Spleen (tissue), 11 donors: ENCODE results near the gene RBMS1. TPM values are rescaled to one million over a fixed set of nuclear protein-coding genes. Genes with fewer than 3 reads are reported as not detected.
A peak's percentile ranks its signal among the peaks of the same experiment; 100 is the strongest.

Source experiments
- DNase-seq: peaks from one replicate; pipeline ENCODE4 v3.0.0-alpha.2; 2020
- H3K27ac ChIP-seq, 8 donors: fragments of 200-600 bp; sonication (generic) in 7 of 8; 1 replicate in 4 of 8; 2 replicates in 4 of 8; pipeline versions ENCODE4 v1.5.0 to v1.8.0; 2016 to 2021; ENCODE audit warnings: inconsistent platforms in 4 of 8, mild to moderate bottlenecking in 4 of 8, moderate library complexity in 1 of 8
- H3K27me3 ChIP-seq, 7 donors: fragments of 200-600 bp; sonication (generic) in 6 of 7; replicated peaks in 1 of 7; 1 replicate in 4 of 7; 2 replicates in 3 of 7; pipeline versions ENCODE4 v1.5.0 to v1.8.0; 2016 to 2021; ENCODE audit warnings: inconsistent platforms in 3 of 7, mild to moderate bottlenecking in 1 of 7
- H3K36me3 ChIP-seq, 6 donors: fragments of 200-600 bp; sonication (generic) in 5 of 6; 1 replicate in 4 of 6; 2 replicates in 2 of 6; pipeline versions ENCODE4 v1.5.0 to v1.8.0; 2016 to 2021; ENCODE audit warnings: inconsistent platforms in 2 of 6
- H3K4me1 ChIP-seq, 6 donors: fragments of 200-600 bp; sonication (generic) in 5 of 6; 1 replicate in 3 of 6; 2 replicates in 3 of 6; pipeline versions ENCODE4 v1.5.0 to v1.8.0; 2016 to 2021; ENCODE audit warnings: inconsistent platforms in 3 of 6
- H3K4me3 ChIP-seq, 8 donors: fragments of 200-600 bp; sonication (generic) in 7 of 8; 1 replicate in 4 of 8; 2 replicates in 4 of 8; pipeline versions ENCODE4 v1.5.0 to v1.8.0; 2016 to 2021; ENCODE audit warnings: inconsistent platforms in 4 of 8, mild to moderate bottlenecking in 4 of 8, moderate library complexity in 2 of 8
- H3K9me3 ChIP-seq, 8 donors: fragments of 200-600 bp; sonication (generic) in 7 of 8; 1 replicate in 4 of 8; 2 replicates in 4 of 8; pipeline versions ENCODE4 v1.5.0 to v1.8.0; 2016 to 2021; ENCODE audit warnings: inconsistent platforms in 4 of 8
- CTCF ChIP-seq, 11 experiments: fragments of 200-600 bp in 7 of 11; fragments of 450-650 bp in 4 of 11; sonication (generic) in 4 of 11; IDR thresholded peaks in 8 of 11; conservative IDR thresholded peaks in 3 of 11; 1 replicate in 7 of 11; 2 replicates in 4 of 11; pipeline versions ENCODE4 v1.4.0 to v1.8.0; 2016 to 2021; ENCODE audit warnings: antibody characterized with exemption in 11 of 11, inconsistent platforms in 4 of 11, mild to moderate bottlenecking in 1 of 11
- POLR2A ChIP-seq, 3 donors: fragments of 450-650 bp; IDR thresholded peaks; one replicate each; pipeline ENCODE4 v1.5.1; 2017; ENCODE audit warnings: antibody characterized with exemption in 3 of 3, mild to moderate bottlenecking in 1 of 3
- POLR2AphosphoS5 ChIP-seq, 3 donors: sonication (generic); formaldehyde crosslinking; IDR thresholded peaks; one replicate each; pipeline ENCODE4 v1.5.1; 2017; ENCODE audit warnings: antibody characterized with exemption in 3 of 3
- WGBS, 5 donors: extraction: QIAGEN DNeasy Blood & Tissue Kit in 3 of 5; methylation state at CpG; one replicate each; pipeline versions ENCODE4 v1.1.5 to v1.1.7; 2013 to 2018; 5-methylcytosine and 5-hydroxymethylcytosine counted together
- intact Hi-C: fragments of 100-400 bp; cut with DNase I; formaldehyde crosslinking; loops from one replicate; pipeline ENCODE4 v1.15.0; 2023; ENCODE audit warnings: low total_unique reads
- polyA plus RNA-seq, 3 donors: library from polyadenylated mRNA; stranded (reverse); fragments of 200-250 nt; gene quantifications; one replicate each; pipeline ENCODE4 v1.2.1, GENCODE V29; 2013
- total RNA-seq, 7 donors: library from RNA; depleted of rRNA in 3 of 7; stranded (reverse); fragments of >200 nt in 3 of 7; fragmentation: NEBNext Ultra II Directional in 4 of 7; extraction: Animal tissue kit (Norgen Biotek cat#: 25700) in 4 of 7; gene quantifications; one replicate each; pipeline versions ENCODE4 v1.1.0 to v1.2.1, GENCODE V29; 2016 to 2021
- donor health status: healthy with polysubstance abuse.
- donor health status: DM: no; HTN: no; CAD: no; lungs with moderate emphysema.
- donor health status: DM: no; HTN: no; CAD: no.
- donor health status: Bipolar disorder and iron deficiency.
- donor health status: healthy.
- donor health status: DM: no; HTN: no; CAD: no.
- donor health status: DM: yes; HTN: yes; CAD: no.

Gene RBMS1
- total and polyA plus RNA-seq, 10 donors, result 18.8 to 151 (median 118) TPM

GRCh38 chr2:160377204-160377995 is 116.2 kb downstream of the RBMS1 start:
- no peaks in the 10 kb centered on the region for H3K36me3 ChIP-seq
- no peaks in the 10 kb centered on the region for H3K9me3 ChIP-seq
- H3K4me1 ChIP-seq, result peaks cover 79 to 100% (median 99%) of the 10 kb centered on the region in 6 donors
- no peak overlapping the region for H3K4me3 ChIP-seq
- H3K27ac ChIP-seq, result peak overlapping the region; percentile 17 to 84 (median 81)
- intact Hi-C loops, result no loop called here
- no peaks in the 10 kb centered on the region for H3K27me3 ChIP-seq
- DNase-seq, result no peak
- 35 to 56% (median 39%) methylated on average over 6 of the region's 6 CpGs for WGBS, 5 donors
- TF ChIP-seq POLR2A (IDR thresholded peaks at IDR 0.05) (no peak), POLR2AphosphoS5 (IDR thresholded peaks at IDR 0.05) (peak in 1 of 3 donors; percentile 19), CTCF (IDR thresholded peaks at IDR 0.05 in 8 of 11, conservative IDR thresholded peaks at IDR 0.05 in 3 of 11) (peak in 1 of 11 experiments; percentile 9)

GRCh38 chr2:160376576-160376975 is 117.0 kb downstream of the RBMS1 start:
- Histone ChIP-seq H3K4me3 (no peak overlapping the region), H3K27ac (peak overlapping the region; percentile 17 to 84 (median 81)), H3K27me3 (no peaks in the 10 kb centered on the region), H3K4me1 (peaks cover 76 to 100% (median 99%) of the 10 kb centered on the region in 6 donors), H3K9me3 (no peaks in the 10 kb centered on the region), H3K36me3 (no peaks in the 10 kb centered on the region)
- TF ChIP-seq POLR2A (IDR thresholded peaks at IDR 0.05) (no peak), POLR2AphosphoS5 (IDR thresholded peaks at IDR 0.05) (no peak), CTCF (IDR thresholded peaks at IDR 0.05 in 8 of 11, conservative IDR thresholded peaks at IDR 0.05 in 3 of 11) (no peak)
- DNase-seq, result no peak
- 73 to 84% (median 79%) methylated on average over 4 of the region's 4 CpGs for WGBS, 5 donors
- intact Hi-C loops, result no loop called here

GRCh38 chr2:160375802-160376469 is 117.7 kb downstream of the RBMS1 start:
- H3K4me3 ChIP-seq, result peak overlapping the region in 1 of 8 donors; percentile 17
- H3K27ac ChIP-seq, result peak overlapping the region; percentile 39 to 84 (median 81)
- TF ChIP-seq POLR2AphosphoS5 (IDR thresholded peaks at IDR 0.05), result no peak
- no peak for TF ChIP-seq CTCF (IDR thresholded peaks at IDR 0.05 in 8 of 11, conservative IDR thresholded peaks at IDR 0.05 in 3 of 11)
- TF ChIP-seq POLR2A (IDR thresholded peaks at IDR 0.05), result no peak
- WGBS, 5 donors, result 10 to 23% (median 16%) methylated on average over 2 of the region's 2 CpGs
- intact Hi-C loops, result no loop called here
- H3K4me1 ChIP-seq, result peaks cover 78 to 100% (median 99%) of the 10 kb centered on the region in 6 donors
- H3K36me3 ChIP-seq, result no peaks in the 10 kb centered on the region
- no peak for DNase-seq
- H3K27me3 ChIP-seq, result no peaks in the 10 kb centered on the region
- no peaks in the 10 kb centered on the region for H3K9me3 ChIP-seq

GRCh38 chr2:160375037-160375436 is 118.6 kb downstream of the RBMS1 start:
- Histone ChIP-seq H3K27me3 (no peaks in the 10 kb centered on the region), H3K4me1 (peaks cover 72 to 100% (median 99%) of the 10 kb centered on the region in 6 donors), H3K36me3 (no peaks in the 10 kb centered on the region), H3K9me3 (no peaks in the 10 kb centered on the region), H3K4me3 (no peak overlapping the region), H3K27ac (peak overlapping the region; percentile 39 to 84 (median 81))
- WGBS, 5 donors, result 62 to 87% (median 77%) methylated on average over 4 of the region's 4 CpGs
- intact Hi-C loops, result no loop called here
- no peak for TF ChIP-seq POLR2A (IDR thresholded peaks at IDR 0.05)
- DNase-seq, result no peak
